K562 (cell line): ENCODE data around the gene DPAGT1. TPM values are rescaled to one million over a fixed set of nuclear protein-coding genes. Genes with fewer than 3 reads are reported as not detected.

Experiments
- CCNT2 ChIP-seq: IDR thresholded peaks from 2 replicates; pipeline ENCODE4 v1.6.1; 2011; ENCODE audit warnings: borderline replicate concordance, low read depth, mild to moderate bottlenecking, moderate library complexity, mixed read lengths, low read length; ENCODE audit not compliant: insufficient read length; ENCODE audit errors: extremely low read depth
- HNRNPH1 ChIP-seq: fragments of 200-400 bp; formaldehyde crosslinking; optimal IDR thresholded peaks from 2 replicates; pipeline ENCODE3; 2017; ENCODE audit warnings: low read depth, mild to moderate bottlenecking, low read length, moderate library complexity
- KAT2B ChIP-seq: IDR thresholded peaks from one replicate; pipeline ENCODE4 v1.6.1; 2012; ENCODE audit warnings: low read depth, mild to moderate bottlenecking, control low read depth, inconsistent platforms, low read length, moderate library complexity
- LARP7 ChIP-seq: fragments of 450-650 bp; IDR thresholded peaks from 2 replicates; pipeline ENCODE4 v1.6.1; 2016
- MAZ ChIP-seq, 2 experiments: fragments of 450-650 bp in 1 of 2; sonication (generic) in 1 of 2; formaldehyde crosslinking; IDR thresholded peaks in 1 of 2; conservative IDR thresholded peaks in 1 of 2; 2 replicates each; pipeline versions ENCODE4 v1.4.0 to v1.5.0; 2020; ENCODE audit warnings: mild to moderate bottlenecking in 1 of 2, missing genetic modification reagents in 1 of 2
- NFE2 ChIP-seq: IDR thresholded peaks from 2 replicates; pipeline ENCODE4 v1.6.1; 2014; ENCODE audit warnings: antibody characterized with exemption, low read depth
- NR1H2 ChIP-seq: sonication (generic); formaldehyde crosslinking; IDR thresholded peaks from 2 replicates; pipeline ENCODE4 v1.4.0; 2020; ENCODE audit warnings: mild to moderate bottlenecking, missing genetic modification reagents
- RAD21 ChIP-seq, 2 experiments: fragments of 250-450 bp in 1 of 2; fragments of 450-650 bp in 1 of 2; sonication (Bioruptor Pico) in 1 of 2; formaldehyde crosslinking in 1 of 2; IDR thresholded peaks in 1 of 2; conservative IDR thresholded peaks in 1 of 2; 2 replicates each; pipeline versions ENCODE4 v1.4.0 to v1.8.0; 2020 to 2022; ENCODE audit warnings: mild to moderate bottlenecking in 2 of 2, moderate library complexity in 1 of 2
- SIN3A ChIP-seq, 2 experiments: fragments of 150-350 bp in 1 of 2; IDR thresholded peaks; 2 replicates each; pipeline ENCODE4 v1.6.1; 2011 to 2016; ENCODE audit warnings: borderline replicate concordance in 2 of 2, low read depth in 2 of 2, low read length in 2 of 2, mild to moderate bottlenecking in 2 of 2, moderate library complexity in 2 of 2; ENCODE audit not compliant: control insufficient read depth in 1 of 2
- SMC3 ChIP-seq: conservative IDR thresholded peaks from 2 replicates; pipeline ENCODE4 v1.6.1; 2011; ENCODE audit warnings: low read depth, low read length, improper control_type of control experiment; ENCODE audit not compliant: insufficient read depth
- ZNF23 ChIP-seq: fragments of 250-450 bp; sonication (Bioruptor Pico); IDR thresholded peaks from 2 replicates; pipeline ENCODE4 v1.4.0; 2020; ENCODE audit warnings: mild to moderate bottlenecking
- polyA plus RNA-seq, 8 experiments: library from polyadenylated mRNA; depleted of rRNA in 4 of 8; stranded (reverse) in 5 of 8; unstranded in 3 of 8; fragments of >200 nt; fragmentation: Nextera tagmentation in 2 of 8; fragmentation: Illumina TruSeq in 1 of 8; extraction: Ambion mirVana in 2 of 8; extraction: Trizol in 1 of 8; gene quantifications; 2 replicates each; pipeline versions ENCODE4 v1.2.1 to v1.2.3, GENCODE V29; 2011 to 2014; ENCODE audit warnings: inconsistent platforms in 1 of 8, missing spikeins in 1 of 8
- total RNA-seq, 7 experiments: library from RNA; depleted of rRNA in 6 of 7; stranded (reverse); fragments of >200 nt in 6 of 7; fragmentation: Illumina TruSeq in 2 of 7; extraction: Trizol in 2 of 7; gene quantifications; 2 replicates each; pipeline versions ENCODE4 v1.2.1 to v1.2.3, GENCODE V29; 2011 to 2021; ENCODE audit warnings: low replicate concordance in 1 of 7
- TF ChIP-seq, protein P1 (sequence below): fragments of 200-600 bp; sonication (generic); IDR thresholded peaks from one replicate; pipeline ENCODE4 v1.6.1; 2012; ENCODE audit warnings: mild to moderate bottlenecking, low read depth, low read length, inconsistent platforms
- TF ChIP-seq, protein P2 (sequence below), 2 experiments: IDR thresholded peaks in 1 of 2; conservative IDR thresholded peaks in 1 of 2; 2 replicates each; pipeline ENCODE4 v1.6.1; 2016; ENCODE audit warnings: low read depth in 2 of 2, mild to moderate bottlenecking in 1 of 2, missing compliant biosample characterization in 1 of 2, missing genetic modification characterization in 1 of 2, moderate library complexity in 1 of 2

DPAGT1 gene
- total and polyA plus RNA-seq, 9 of the 15 experiments (the other 6 are each of a cell fraction or from before 2014, with no cell fraction given), result 29.9 to 135 (median 85.0) TPM

- TF ChIP-seq RAD21 (CRISPR knock-in tag; conservative IDR thresholded peaks at IDR 0.05 in 1 of 2, IDR thresholded peaks at IDR 0.05 in 1 of 2), result peak; percentile 44 to 58; a peak in 1 of 4 replicates
- TF ChIP-seq CCNT2, result peak; percentile 55
- peak in 1 of 2 experiments; percentile 85; a peak in 1 of 4 replicates for TF ChIP-seq SIN3A (IDR thresholded peaks at IDR 0.05; ENCODE audit: borderline replicate concordance in 2 of 2, control insufficient read depth in 1 of 2, low read depth in 2 of 2, low read length in 2 of 2)
- TF ChIP-seq SMC3, result peak; percentile 31; the same call in 1 of the 2 replicates
- TF ChIP-seq, protein P1, sequence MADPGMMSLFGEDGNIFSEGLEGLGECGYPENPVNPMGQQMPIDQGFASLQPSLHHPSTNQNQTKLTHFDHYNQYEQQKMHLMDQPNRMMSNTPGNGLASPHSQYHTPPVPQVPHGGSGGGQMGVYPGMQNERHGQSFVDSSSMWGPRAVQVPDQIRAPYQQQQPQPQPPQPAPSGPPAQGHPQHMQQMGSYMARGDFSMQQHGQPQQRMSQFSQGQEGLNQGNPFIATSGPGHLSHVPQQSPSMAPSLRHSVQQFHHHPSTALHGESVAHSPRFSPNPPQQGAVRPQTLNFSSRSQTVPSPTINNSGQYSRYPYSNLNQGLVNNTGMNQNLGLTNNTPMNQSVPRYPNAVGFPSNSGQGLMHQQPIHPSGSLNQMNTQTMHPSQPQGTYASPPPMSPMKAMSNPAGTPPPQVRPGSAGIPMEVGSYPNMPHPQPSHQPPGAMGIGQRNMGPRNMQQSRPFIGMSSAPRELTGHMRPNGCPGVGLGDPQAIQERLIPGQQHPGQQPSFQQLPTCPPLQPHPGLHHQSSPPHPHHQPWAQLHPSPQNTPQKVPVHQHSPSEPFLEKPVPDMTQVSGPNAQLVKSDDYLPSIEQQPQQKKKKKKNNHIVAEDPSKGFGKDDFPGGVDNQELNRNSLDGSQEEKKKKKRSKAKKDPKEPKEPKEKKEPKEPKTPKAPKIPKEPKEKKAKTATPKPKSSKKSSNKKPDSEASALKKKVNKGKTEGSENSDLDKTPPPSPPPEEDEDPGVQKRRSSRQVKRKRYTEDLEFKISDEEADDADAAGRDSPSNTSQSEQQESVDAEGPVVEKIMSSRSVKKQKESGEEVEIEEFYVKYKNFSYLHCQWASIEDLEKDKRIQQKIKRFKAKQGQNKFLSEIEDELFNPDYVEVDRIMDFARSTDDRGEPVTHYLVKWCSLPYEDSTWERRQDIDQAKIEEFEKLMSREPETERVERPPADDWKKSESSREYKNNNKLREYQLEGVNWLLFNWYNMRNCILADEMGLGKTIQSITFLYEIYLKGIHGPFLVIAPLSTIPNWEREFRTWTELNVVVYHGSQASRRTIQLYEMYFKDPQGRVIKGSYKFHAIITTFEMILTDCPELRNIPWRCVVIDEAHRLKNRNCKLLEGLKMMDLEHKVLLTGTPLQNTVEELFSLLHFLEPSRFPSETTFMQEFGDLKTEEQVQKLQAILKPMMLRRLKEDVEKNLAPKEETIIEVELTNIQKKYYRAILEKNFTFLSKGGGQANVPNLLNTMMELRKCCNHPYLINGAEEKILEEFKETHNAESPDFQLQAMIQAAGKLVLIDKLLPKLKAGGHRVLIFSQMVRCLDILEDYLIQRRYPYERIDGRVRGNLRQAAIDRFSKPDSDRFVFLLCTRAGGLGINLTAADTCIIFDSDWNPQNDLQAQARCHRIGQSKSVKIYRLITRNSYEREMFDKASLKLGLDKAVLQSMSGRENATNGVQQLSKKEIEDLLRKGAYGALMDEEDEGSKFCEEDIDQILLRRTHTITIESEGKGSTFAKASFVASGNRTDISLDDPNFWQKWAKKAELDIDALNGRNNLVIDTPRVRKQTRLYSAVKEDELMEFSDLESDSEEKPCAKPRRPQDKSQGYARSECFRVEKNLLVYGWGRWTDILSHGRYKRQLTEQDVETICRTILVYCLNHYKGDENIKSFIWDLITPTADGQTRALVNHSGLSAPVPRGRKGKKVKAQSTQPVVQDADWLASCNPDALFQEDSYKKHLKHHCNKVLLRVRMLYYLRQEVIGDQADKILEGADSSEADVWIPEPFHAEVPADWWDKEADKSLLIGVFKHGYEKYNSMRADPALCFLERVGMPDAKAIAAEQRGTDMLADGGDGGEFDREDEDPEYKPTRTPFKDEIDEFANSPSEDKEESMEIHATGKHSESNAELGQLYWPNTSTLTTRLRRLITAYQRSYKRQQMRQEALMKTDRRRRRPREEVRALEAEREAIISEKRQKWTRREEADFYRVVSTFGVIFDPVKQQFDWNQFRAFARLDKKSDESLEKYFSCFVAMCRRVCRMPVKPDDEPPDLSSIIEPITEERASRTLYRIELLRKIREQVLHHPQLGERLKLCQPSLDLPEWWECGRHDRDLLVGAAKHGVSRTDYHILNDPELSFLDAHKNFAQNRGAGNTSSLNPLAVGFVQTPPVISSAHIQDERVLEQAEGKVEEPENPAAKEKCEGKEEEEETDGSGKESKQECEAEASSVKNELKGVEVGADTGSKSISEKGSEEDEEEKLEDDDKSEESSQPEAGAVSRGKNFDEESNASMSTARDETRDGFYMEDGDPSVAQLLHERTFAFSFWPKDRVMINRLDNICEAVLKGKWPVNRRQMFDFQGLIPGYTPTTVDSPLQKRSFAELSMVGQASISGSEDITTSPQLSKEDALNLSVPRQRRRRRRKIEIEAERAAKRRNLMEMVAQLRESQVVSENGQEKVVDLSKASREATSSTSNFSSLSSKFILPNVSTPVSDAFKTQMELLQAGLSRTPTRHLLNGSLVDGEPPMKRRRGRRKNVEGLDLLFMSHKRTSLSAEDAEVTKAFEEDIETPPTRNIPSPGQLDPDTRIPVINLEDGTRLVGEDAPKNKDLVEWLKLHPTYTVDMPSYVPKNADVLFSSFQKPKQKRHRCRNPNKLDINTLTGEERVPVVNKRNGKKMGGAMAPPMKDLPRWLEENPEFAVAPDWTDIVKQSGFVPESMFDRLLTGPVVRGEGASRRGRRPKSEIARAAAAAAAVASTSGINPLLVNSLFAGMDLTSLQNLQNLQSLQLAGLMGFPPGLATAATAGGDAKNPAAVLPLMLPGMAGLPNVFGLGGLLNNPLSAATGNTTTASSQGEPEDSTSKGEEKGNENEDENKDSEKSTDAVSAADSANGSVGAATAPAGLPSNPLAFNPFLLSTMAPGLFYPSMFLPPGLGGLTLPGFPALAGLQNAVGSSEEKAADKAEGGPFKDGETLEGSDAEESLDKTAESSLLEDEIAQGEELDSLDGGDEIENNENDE, result no peak
- no peak for TF ChIP-seq NR1H2 (CRISPR knock-in tag)
- 0 out of 2 replicates have a peak, but pooled peaks have one; percentile 85 for TF ChIP-seq LARP7
- peak in 1 of 2 experiments; percentile 49; a peak in 1 of 4 replicates for TF ChIP-seq MAZ (CRISPR knock-in tag; conservative IDR thresholded peaks at IDR 0.05 in 1 of 2, IDR thresholded peaks at IDR 0.05 in 1 of 2)
- TF ChIP-seq ZNF23 (CRISPR knock-in tag), result no peak
- peak; percentile 62 for TF ChIP-seq KAT2B
- no peak for TF ChIP-seq NFE2
- peak; percentile 32 for TF ChIP-seq HNRNPH1
- TF ChIP-seq, protein P2, sequence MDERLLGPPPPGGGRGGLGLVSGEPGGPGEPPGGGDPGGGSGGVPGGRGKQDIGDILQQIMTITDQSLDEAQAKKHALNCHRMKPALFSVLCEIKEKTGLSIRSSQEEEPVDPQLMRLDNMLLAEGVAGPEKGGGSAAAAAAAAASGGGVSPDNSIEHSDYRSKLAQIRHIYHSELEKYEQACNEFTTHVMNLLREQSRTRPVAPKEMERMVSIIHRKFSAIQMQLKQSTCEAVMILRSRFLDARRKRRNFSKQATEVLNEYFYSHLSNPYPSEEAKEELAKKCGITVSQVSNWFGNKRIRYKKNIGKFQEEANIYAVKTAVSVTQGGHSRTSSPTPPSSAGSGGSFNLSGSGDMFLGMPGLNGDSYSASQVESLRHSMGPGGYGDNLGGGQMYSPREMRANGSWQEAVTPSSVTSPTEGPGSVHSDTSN (CRISPR knock-in tag; IDR thresholded peaks at IDR 0.05; ENCODE audit: low read depth), result no peak
- TF ChIP-seq, protein P2 (tag; conservative IDR thresholded peaks at IDR 0.05; ENCODE audit: low read depth), result no peak
Measured at GRCh38 chr11:119094816-119095065, 6.9 kb downstream of the DPAGT1 start (continued).
